Endothelial cell of umbilical vein (primary cell): ENCODE measurements around the gene RPRML.

Source experiments
- CTCF ChIP-seq, 2 donors: IDR thresholded peaks; 1 replicate in 1 of 2; 2 replicates in 1 of 2; pipeline ENCODE4 v1.5.1; 2011; ENCODE audit warnings: low read length in 2 of 2, mild to moderate bottlenecking in 2 of 2, moderate library complexity in 2 of 2, control low read depth in 1 of 2, inconsistent platforms in 1 of 2, low read depth in 1 of 2; ENCODE audit not compliant: insufficient read depth in 1 of 2; ENCODE audit errors: extremely low read depth in 1 of 2
- EZH2 ChIP-seq: IDR thresholded peaks from 2 replicates; pipeline ENCODE4 v1.6.1; 2012; ENCODE audit warnings: borderline replicate concordance, low read depth, mild to moderate bottlenecking, moderate library complexity, low read length, inconsistent platforms; ENCODE audit not compliant: severe bottlenecking
- FOS ChIP-seq: IDR thresholded peaks from 2 replicates; pipeline ENCODE4 v1.6.1; 2011; ENCODE audit warnings: mild to moderate bottlenecking, low read length, moderate library complexity, borderline replicate concordance; ENCODE audit not compliant: insufficient read depth
- JUN ChIP-seq: IDR thresholded peaks from 2 replicates; pipeline ENCODE4 v1.6.1; 2011; ENCODE audit warnings: borderline replicate concordance, low read depth; ENCODE audit not compliant: insufficient read length, insufficient read depth
- MAX ChIP-seq: IDR thresholded peaks from 2 replicates; pipeline ENCODE4 v1.6.1; 2011; ENCODE audit not compliant: insufficient read depth, insufficient read length
- POLR2A ChIP-seq: IDR thresholded peaks from 2 replicates; pipeline ENCODE4 v1.6.1; 2012; ENCODE audit warnings: low read depth, mild to moderate bottlenecking, control low read depth, low read length
- POLR2AphosphoS5 ChIP-seq: IDR thresholded peaks from 2 replicates; pipeline ENCODE4 v1.6.1; 2012; ENCODE audit warnings: low read depth, mild to moderate bottlenecking, control low read depth, low read length, moderate library complexity; ENCODE audit not compliant: insufficient read depth

DNA sequence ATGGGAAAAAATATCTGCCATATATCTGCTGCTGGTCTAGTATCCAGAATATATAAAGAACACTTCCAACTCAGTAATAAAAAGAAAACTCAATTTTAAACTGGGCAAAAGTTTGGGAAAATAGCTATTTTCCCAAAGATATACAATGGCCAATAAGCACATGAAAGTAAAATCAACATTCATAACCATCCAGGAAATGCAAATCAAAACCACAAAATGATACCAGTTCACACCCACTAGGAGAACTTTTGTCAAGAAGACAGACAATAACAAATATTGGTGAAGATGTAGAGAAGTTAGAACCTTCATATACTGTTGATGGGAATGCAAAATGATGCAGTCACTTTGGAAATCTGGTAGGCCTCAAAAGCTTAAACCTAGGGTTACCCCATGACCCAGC, 33.4 kb upstream of the RPRML start:
- TF ChIP-seq EZH2: no peak
- no peak for TF ChIP-seq MAX
- no peak for TF ChIP-seq CTCF (IDR thresholded peaks at IDR 0.05; ENCODE audit: extremely low read depth in 1 of 2, insufficient read depth in 1 of 2, low read depth in 1 of 2, low read length in 2 of 2)
- no peak for TF ChIP-seq POLR2A
- no peak for TF ChIP-seq POLR2AphosphoS5
- no peak for TF ChIP-seq JUN
- TF ChIP-seq FOS: no peak
